ENCODE measurements around the gene MAFG. TPM values are rescaled to one million over a fixed set of nuclear protein-coding genes. Genes with fewer than 3 reads are reported as not detected.

MAFG gene
- total and polyA plus RNA-seq, 2 of the 13 experiments (the other 11 are each of a cell fraction or from before 2014, with no cell fraction given) = 14.5 to 20.0 TPM

- H3K36me3 ChIP-seq (replicated peaks in 1 of 2; ENCODE audit: control insufficient read depth in 1 of 2, insufficient read depth in 2 of 2, low read length in 2 of 2) = peaks cover 54 to 75% of the 10 kb centered on the region in 2 experiments
- peaks cover 41% of the 10 kb centered on the region for H3K79me2 ChIP-seq (ENCODE audit: insufficient read depth, low read length)
- intact Hi-C loops (cut with micrococcal nuclease; ENCODE audit: unreplicated experiment) (loop anchor here (2.0 to 5.0 kb wide), 2 partner anchors 15 to 39 kb away; partner anchors contain the start of genes ARHGDIA and MAFG), in situ Hi-C loops (cut with HindIII; ENCODE audit: extremely low pct_ligation_motif_present, low pct_unique_long_range_greater_than_20kb) (no loop called here)
- ChIA-PET POLR2A (interaction anchor here (0.6 to 3.5 kb wide), 9 partner anchors 11 to 197 kb away, joined by 3 to 52 read pairs (median 5); partner anchors contain the start of genes ARHGDIA, CENPX, LRRC45 and MAFG), CTCF (ENCODE audit: low intra/inter-chr PET ratio, low total read pairs) (no interaction called here)
- 18% methylated on average over 49 of the region's 84 CpGs for WGBS (ENCODE audit: low lambda C conversion rate)
- H3K9me3 ChIP-seq (ENCODE audit: low read length) = no peaks in the 10 kb centered on the region
- peak; percentile 34 for FAIRE-seq
- DNase-seq (ENCODE audit: low spot score) = peak; percentile 87
- no peaks in the 10 kb centered on the region; a peak in 1 of 5 replicates for H3K27me3 ChIP-seq (ENCODE audit: control insufficient read depth in 1 of 2, insufficient read depth in 2 of 2, low read length in 2 of 2)
- peaks cover 9% of the 10 kb centered on the region; the same call in 1 of the 2 replicates for H4K20me1 ChIP-seq (ENCODE audit: insufficient read depth, low read length)
- H3K27ac ChIP-seq (ENCODE audit: extremely low read length, insufficient read depth, low read length) = peak within 1 kb of the TSS; percentile 99
- H3K9ac ChIP-seq (ENCODE audit: insufficient read depth, low read depth, low read length) = peak within 1 kb of the TSS; percentile 99
- H3K4me1 ChIP-seq (ENCODE audit: insufficient read depth, low read length) = peaks cover 46% of the 10 kb centered on the region
- no TSS peak for BruUV-seq (replicated peaks)
- peak within 1 kb of the TSS; percentile 68 to 99 (median 97) for H3K4me3 ChIP-seq (replicated peaks in 1 of 3; ENCODE audit: insufficient read depth in 1 of 3, low read depth in 2 of 3, low read length in 3 of 3)
- no peak within 1 kb of the TSS for H2AFZ ChIP-seq (ENCODE audit: low read length)
- H3K4me2 ChIP-seq (ENCODE audit: low read depth, low read length) = peak within 1 kb of the TSS; percentile 99
- ATAC-seq = peak; percentile 72
- TF ChIP-seq MTERF4 (CRISPR knock-in tag; IDR thresholded peaks at IDR 0.05) (no peak), ZSCAN20 (CRISPR knock-in tag; IDR thresholded peaks at IDR 0.05; ENCODE audit: borderline replicate concordance) (no peak), ZNF776 (CRISPR knock-in tag; IDR thresholded peaks at IDR 0.05) (no peak), NFYC (CRISPR knock-in tag; IDR thresholded peaks at IDR 0.05) (peak; percentile 76), SETDB1 (CRISPR knock-in tag; IDR thresholded peaks at IDR 0.05; ENCODE audit: borderline replicate concordance) (no peak), ZNF784 (CRISPR knock-in tag; IDR thresholded peaks at IDR 0.05; ENCODE audit: borderline replicate concordance) (no peak), ZNF780A (CRISPR knock-in tag; IDR thresholded peaks at IDR 0.05) (no peak), RELA (CRISPR knock-in tag; IDR thresholded peaks at IDR 0.05) (no peak), SUZ12 (IDR thresholded peaks at IDR 0.05; ENCODE audit: low read depth, low read length) (no peak), ZC3H4 (CRISPR knock-in tag; IDR thresholded peaks at IDR 0.05; ENCODE audit: borderline replicate concordance) (no peak; the same call in 1 of the 2 replicates), ZBTB42 (CRISPR knock-in tag; IDR thresholded peaks at IDR 0.05) (no peak), ZNF275 (CRISPR knock-in tag; IDR thresholded peaks at IDR 0.05; ENCODE audit: borderline replicate concordance) (no peak), ZNF749 (CRISPR knock-in tag; IDR thresholded peaks at IDR 0.05; ENCODE audit: borderline replicate concordance) (no peak), PAXIP1 (CRISPR knock-in tag; conservative IDR thresholded peaks at IDR 0.05) (no peak), AGO2 (optimal IDR thresholded peaks at IDR 0.05; ENCODE audit: low read depth, low read length) (peak; percentile 87), NR2F6 (IDR thresholded peaks at IDR 0.05) (no peak), NR2F6 (CRISPR knock-in tag; IDR thresholded peaks at IDR 0.05) (no peak)
These were observed 16.1 kb downstream of the MAFG start, which contains the start of gene PCYT2 for GRCh38 chr17:81911277-81911961. Gene PCYT2 (minus strand): TSS chr17:81911399. CDS start chr17:81911355, 44 bp downstream.

Measured in HepG2 (cell line).